HepG2 (cell line): Measurements from ENCODE around the gene PEMT. TPM values are rescaled to one million over a fixed set of nuclear protein-coding genes. Genes with fewer than 3 reads are reported as not detected.

Experiments
- ATAC-seq: fragments of 200-7000 bp; cut with Tn5 transposase; 3 replicates; pipeline ENCODE4 v1.9.1; 2020; ENCODE audit warnings: mild to moderate bottlenecking, moderate library complexity
- BruUV-seq: library from RNA; stranded (reverse); fragments of 400-500 nt; replicated peaks from 2 replicates; lab custom pipeline; 2021; lab: Mats Ljungman, UMichigan
- CTCF ChIA-PET: fragments of 300-600 bp; formaldehyde crosslinking; extraction: SDS; loops from one replicate; lab custom pipeline; 2021; ENCODE audit warnings: low total read pairs, inconsistent platforms, low intra/inter-chr PET ratio; lab: Yijun Ruan, JAX
- POLR2A ChIA-PET: fragments of 350-600 bp; sonication (Branson Sonifier 250); formaldehyde crosslinking; loops from one replicate; lab custom pipeline; 2020; ENCODE audit warnings: antibody characterized with exemption, inconsistent platforms; lab: Yijun Ruan, JAX
- DNase-seq: peaks from one replicate; pipeline ENCODE4 v3.0.0-alpha.2; 2015; ENCODE audit warnings: low spot score
- FAIRE-seq: peaks from 3 replicates; lab custom pipeline; 2011; peaks lifted over from hg19 to GRCh38; lab: Jason Lieb, UNC
- H2AFZ ChIP-seq: one replicate; pipeline ENCODE4 v1.6.1; 2011; ENCODE audit warnings: low read length, inconsistent platforms
- H3K27ac ChIP-seq: fragments of 300-600 bp; 3 replicates; pipeline ENCODE4 v1.8.0; 2011; ENCODE audit warnings: mixed run types, mild to moderate bottlenecking, mixed read lengths, low read length, inconsistent platforms; ENCODE audit not compliant: insufficient read depth; ENCODE audit errors: extremely low read length
- H3K27me3 ChIP-seq, 2 experiments: fragments of 200-600 bp in 1 of 2; 2 replicates in 1 of 2; 3 replicates in 1 of 2; pipeline versions ENCODE4 v1.6.0 to v1.8.0; 2011; ENCODE audit warnings: low read length in 2 of 2, mild to moderate bottlenecking in 2 of 2, moderate library complexity in 2 of 2, inconsistent platforms in 1 of 2; ENCODE audit not compliant: insufficient read depth in 2 of 2, control insufficient read depth in 1 of 2
- H3K36me3 ChIP-seq, 2 experiments: fragments of 200-600 bp in 1 of 2; replicated peaks in 1 of 2; 2 replicates in 1 of 2; 3 replicates in 1 of 2; pipeline versions ENCODE4 v1.5.1 to v1.8.0; 2011; ENCODE audit warnings: low read length in 2 of 2, inconsistent platforms in 1 of 2; ENCODE audit not compliant: insufficient read depth in 2 of 2, control insufficient read depth in 1 of 2
- H3K4me1 ChIP-seq: 2 replicates; pipeline ENCODE4 v1.5.1; 2012; ENCODE audit warnings: low read length, inconsistent platforms; ENCODE audit not compliant: insufficient read depth
- H3K4me2 ChIP-seq: 2 replicates; pipeline ENCODE4 v1.6.0; 2011; ENCODE audit warnings: low read depth, low read length, inconsistent platforms
- H3K4me3 ChIP-seq, 3 experiments: fragments of 200-600 bp in 1 of 3; sonication (generic), shearing (Covaris generic) in 1 of 3; replicated peaks in 1 of 3; 2 replicates each; pipeline ENCODE4 v1.5.1; 2011 to 2016; ENCODE audit warnings: low read length in 3 of 3, inconsistent platforms in 2 of 3, low read depth in 2 of 3, mild to moderate bottlenecking in 2 of 3, control low read depth in 1 of 3, mixed read lengths in 1 of 3; ENCODE audit not compliant: insufficient read depth in 1 of 3
- H3K79me2 ChIP-seq: one replicate; pipeline ENCODE4 v1.6.1; 2011; ENCODE audit warnings: low read length, inconsistent platforms; ENCODE audit not compliant: insufficient read depth
- H3K9ac ChIP-seq: 2 replicates; pipeline ENCODE4 v1.6.0; 2011; ENCODE audit warnings: mild to moderate bottlenecking, low read depth, low read length, inconsistent platforms; ENCODE audit not compliant: insufficient read depth
- H3K9me3 ChIP-seq: 2 replicates; pipeline ENCODE4 v1.5.1; 2012; ENCODE audit warnings: mild to moderate bottlenecking, low read length
- H4K20me1 ChIP-seq: 2 replicates; pipeline ENCODE4 v1.6.0; 2011; ENCODE audit warnings: inconsistent platforms, mild to moderate bottlenecking, low read length, moderate library complexity; ENCODE audit not compliant: insufficient read depth
- BHLHE40 ChIP-seq: IDR thresholded peaks from 2 replicates; pipeline ENCODE4 v1.6.1; 2011; ENCODE audit warnings: low read length, improper control_type of control experiment
- ZNF644 ChIP-seq: IDR thresholded peaks from 2 replicates; pipeline ENCODE4 v1.6.1; 2016; ENCODE audit warnings: low read depth
- WGBS: methylation state at CpG from one replicate; pipeline ENCODE4 v1.1.6; 2017; ENCODE audit warnings: low lambda C conversion rate; 5-methylcytosine and 5-hydroxymethylcytosine counted together
- in situ Hi-C: cut with HindIII; loops from 2 replicates; pipeline ENCODE4 v1.10.0; 2017; ENCODE audit warnings: low pct_unique_long_range_greater_than_20kb; ENCODE audit not compliant: extremely low pct_ligation_motif_present
- intact Hi-C: fragments of 100-400 bp; cut with micrococcal nuclease; formaldehyde crosslinking; loops from one replicate; pipeline ENCODE4 v1.10.0; 2022; ENCODE audit not compliant: unreplicated experiment
- polyA plus RNA-seq, 8 experiments: library from polyadenylated mRNA; depleted of rRNA in 3 of 8; stranded (reverse) in 7 of 8; unstranded in 1 of 8; fragments of >200 nt; fragmentation: Illumina TruSeq in 4 of 8; extraction: Trizol in 4 of 8; gene quantifications; 2 replicates each; pipeline versions ENCODE4 v1.2.1 to v1.2.3, GENCODE V29; 2011 to 2016; ENCODE audit warnings: low read depth in 4 of 8, missing spikeins in 1 of 8, mixed read lengths in 1 of 8; ENCODE audit not compliant: insufficient read depth in 1 of 8
- total RNA-seq, 5 experiments: library from RNA; depleted of rRNA; stranded (reverse); fragments of >200 nt; fragmentation: Illumina TruSeq; extraction: Trizol; gene quantifications; 2 replicates each; pipeline ENCODE4 v1.2.3, GENCODE V29; 2016; ENCODE audit warnings: low read depth in 1 of 5
- TF ChIP-seq, protein P1 (sequence below): sonication (generic); formaldehyde crosslinking; IDR thresholded peaks from 2 replicates; pipeline ENCODE4 v1.4.0; 2020; ENCODE audit warnings: missing genetic modification reagents
- TF ChIP-seq, protein P2 (sequence below): sonication (generic); formaldehyde crosslinking; IDR thresholded peaks from 2 replicates; pipeline ENCODE4 v1.5.1; 2020; ENCODE audit warnings: mild to moderate bottlenecking, missing genetic modification reagents, moderate library complexity

PEMT gene
- total and polyA plus RNA-seq, 2 of the 13 experiments (the other 11 are each of a cell fraction or from before 2014, with no cell fraction given) = 31.7 to 43.6 TPM

DNA sequence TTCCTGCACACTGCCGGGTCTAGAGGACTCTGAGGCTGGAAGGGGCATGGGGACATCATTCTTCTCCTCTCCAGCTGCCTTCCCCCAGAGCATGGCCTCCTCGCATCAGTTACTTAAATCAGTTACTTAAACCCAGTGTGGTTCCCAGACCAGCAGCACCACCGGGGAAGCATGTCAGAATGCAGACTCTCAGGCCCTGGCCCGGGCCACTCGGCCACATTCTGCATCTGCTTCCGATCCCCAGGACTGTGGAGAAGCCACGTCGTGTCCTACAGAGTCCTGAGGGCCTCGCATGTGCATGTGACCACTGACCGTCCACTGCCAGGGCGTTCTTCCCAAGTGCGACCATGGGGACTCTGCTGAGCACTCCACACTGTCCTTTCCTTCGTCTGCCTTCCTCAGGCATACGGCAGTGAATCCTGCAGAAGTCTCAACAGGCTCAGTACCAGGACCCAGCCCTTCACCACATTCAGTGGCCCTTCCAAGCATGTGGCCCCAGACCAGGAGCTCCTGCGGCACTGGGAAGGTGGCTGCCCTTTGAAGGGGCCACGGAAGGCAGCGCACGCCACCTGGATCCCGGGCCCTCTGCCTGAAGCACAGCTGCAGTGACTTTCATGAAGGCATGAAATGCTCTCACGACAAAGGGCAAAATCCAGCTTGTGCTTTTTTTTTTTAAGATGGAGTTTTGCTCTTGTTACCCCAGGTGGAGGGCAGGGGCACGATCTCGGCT is 48.4 kb downstream of the PEMT start:
- DNase-seq = no peak

More for the DNA sequence above, 48.4 kb downstream of the PEMT start:
- H3K4me1 ChIP-seq = peaks cover 53% of the 10 kb centered on the region
- CTCF ChIA-PET = interaction anchor here (0.7 kb wide), 1 partner anchor 187 kb away, joined by 3 read pairs; no protein-coding TSS in a partner anchor
- 88% methylated on average over 16 of the region's 22 CpGs for WGBS
- H3K79me2 ChIP-seq = no peaks in the 10 kb centered on the region
- FAIRE-seq = no peak
- no peak overlapping the region for H3K9ac ChIP-seq
- intact Hi-C loops (no loop called here), in situ Hi-C loops (no loop called here)
- no peaks in the 10 kb centered on the region for H3K9me3 ChIP-seq
- TF ChIP-seq, protein P1, sequence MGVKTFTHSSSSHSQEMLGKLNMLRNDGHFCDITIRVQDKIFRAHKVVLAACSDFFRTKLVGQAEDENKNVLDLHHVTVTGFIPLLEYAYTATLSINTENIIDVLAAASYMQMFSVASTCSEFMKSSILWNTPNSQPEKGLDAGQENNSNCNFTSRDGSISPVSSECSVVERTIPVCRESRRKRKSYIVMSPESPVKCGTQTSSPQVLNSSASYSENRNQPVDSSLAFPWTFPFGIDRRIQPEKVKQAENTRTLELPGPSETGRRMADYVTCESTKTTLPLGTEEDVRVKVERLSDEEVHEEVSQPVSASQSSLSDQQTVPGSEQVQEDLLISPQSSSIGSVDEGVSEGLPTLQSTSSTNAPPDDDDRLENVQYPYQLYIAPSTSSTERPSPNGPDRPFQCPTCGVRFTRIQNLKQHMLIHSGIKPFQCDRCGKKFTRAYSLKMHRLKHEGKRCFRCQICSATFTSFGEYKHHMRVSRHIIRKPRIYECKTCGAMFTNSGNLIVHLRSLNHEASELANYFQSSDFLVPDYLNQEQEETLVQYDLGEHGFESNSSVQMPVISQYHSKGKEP (CRISPR knock-in tag) = no peak
- no peak for TF ChIP-seq BHLHE40
- TF ChIP-seq, protein P2, sequence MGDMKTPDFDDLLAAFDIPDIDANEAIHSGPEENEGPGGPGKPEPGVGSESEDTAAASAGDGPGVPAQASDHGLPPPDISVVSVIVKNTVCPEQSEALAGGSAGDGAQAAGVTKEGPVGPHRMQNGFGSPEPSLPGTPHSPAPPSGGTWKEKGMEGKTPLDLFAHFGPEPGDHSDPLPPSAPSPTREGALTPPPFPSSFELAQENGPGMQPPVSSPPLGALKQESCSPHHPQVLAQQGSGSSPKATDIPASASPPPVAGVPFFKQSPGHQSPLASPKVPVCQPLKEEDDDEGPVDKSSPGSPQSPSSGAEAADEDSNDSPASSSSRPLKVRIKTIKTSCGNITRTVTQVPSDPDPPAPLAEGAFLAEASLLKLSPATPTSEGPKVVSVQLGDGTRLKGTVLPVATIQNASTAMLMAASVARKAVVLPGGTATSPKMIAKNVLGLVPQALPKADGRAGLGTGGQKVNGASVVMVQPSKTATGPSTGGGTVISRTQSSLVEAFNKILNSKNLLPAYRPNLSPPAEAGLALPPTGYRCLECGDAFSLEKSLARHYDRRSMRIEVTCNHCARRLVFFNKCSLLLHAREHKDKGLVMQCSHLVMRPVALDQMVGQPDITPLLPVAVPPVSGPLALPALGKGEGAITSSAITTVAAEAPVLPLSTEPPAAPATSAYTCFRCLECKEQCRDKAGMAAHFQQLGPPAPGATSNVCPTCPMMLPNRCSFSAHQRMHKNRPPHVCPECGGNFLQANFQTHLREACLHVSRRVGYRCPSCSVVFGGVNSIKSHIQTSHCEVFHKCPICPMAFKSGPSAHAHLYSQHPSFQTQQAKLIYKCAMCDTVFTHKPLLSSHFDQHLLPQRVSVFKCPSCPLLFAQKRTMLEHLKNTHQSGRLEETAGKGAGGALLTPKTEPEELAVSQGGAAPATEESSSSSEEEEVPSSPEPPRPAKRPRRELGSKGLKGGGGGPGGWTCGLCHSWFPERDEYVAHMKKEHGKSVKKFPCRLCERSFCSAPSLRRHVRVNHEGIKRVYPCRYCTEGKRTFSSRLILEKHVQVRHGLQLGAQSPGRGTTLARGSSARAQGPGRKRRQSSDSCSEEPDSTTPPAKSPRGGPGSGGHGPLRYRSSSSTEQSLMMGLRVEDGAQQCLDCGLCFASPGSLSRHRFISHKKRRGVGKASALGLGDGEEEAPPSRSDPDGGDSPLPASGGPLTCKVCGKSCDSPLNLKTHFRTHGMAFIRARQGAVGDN (CRISPR knock-in tag) = 0 out of 2 replicates have a peak, but pooled peaks have one; percentile 13
- no peak for TF ChIP-seq ZNF644 (CRISPR knock-in tag)
- no peak overlapping the region for H2AFZ ChIP-seq
- H3K4me3 ChIP-seq = no peak overlapping the region
- no TSS peak for BruUV-seq
- no peak overlapping the region for H3K4me2 ChIP-seq
- POLR2A ChIA-PET = interaction anchor here (1.3 kb wide), 1 partner anchor 47 kb away, joined by 4 read pairs; the partner anchor contains the start of gene RASD1
- no peak overlapping the region for H3K27ac ChIP-seq
- ATAC-seq = no peak
- no peaks in the 10 kb centered on the region for H3K27me3 ChIP-seq
- H4K20me1 ChIP-seq = peaks cover 7% of the 10 kb centered on the region; the same call in 1 of the 2 replicates
- no peaks in the 10 kb centered on the region; a peak in 1 of 5 replicates for H3K36me3 ChIP-seq
